ENCODE results near the gene NLE1. TPM values are rescaled to one million over a fixed set of nuclear protein-coding genes. Genes with fewer than 3 reads are reported as not detected.

NLE1 gene
- total RNA-seq, 1 experiment from 2014 or later: 23.3 TPM

DNA sequence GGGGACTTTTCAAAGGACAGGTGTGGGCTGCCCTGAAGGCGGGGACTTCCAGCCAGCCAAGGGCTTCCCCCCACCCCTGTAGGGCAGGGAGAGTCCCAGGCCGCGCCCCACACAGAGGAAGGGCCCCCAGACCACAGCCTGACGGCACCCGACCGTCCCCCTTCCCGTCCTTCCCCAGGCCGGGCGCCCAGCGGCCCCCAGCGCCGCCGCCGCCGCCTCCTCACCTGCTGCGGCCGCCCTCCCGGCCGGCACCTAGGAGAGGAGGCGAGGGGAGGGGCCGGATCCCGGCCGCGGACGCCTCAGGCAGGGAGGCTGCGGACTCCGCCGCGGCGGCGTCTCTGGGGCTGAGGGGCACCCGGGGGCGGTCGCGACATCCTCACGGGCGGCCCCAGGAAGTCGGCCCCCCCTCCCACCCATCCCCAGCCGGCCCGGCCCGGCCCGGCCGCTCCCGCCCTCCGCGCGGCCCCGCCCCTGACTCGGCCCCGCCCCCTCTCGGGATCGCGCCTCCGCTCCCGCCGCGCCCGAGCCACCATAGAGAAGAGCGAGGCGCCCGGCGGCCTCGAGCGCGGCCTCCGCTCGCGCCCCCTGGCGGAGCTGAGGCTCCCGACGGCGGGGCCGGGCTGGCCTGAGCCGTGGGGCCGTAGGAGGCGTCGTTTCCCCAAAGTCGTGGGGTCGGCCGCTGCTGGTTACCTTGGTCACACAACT is 53.1 kb downstream of the NLE1 start:
- no peaks in the 10 kb centered on the region for H3K9me3 ChIP-seq (ENCODE audit: low read depth, low read length, poor library complexity, severe bottlenecking)
- H3K36me3 ChIP-seq (ENCODE audit: insufficient read depth, low read length, poor library complexity, severe bottlenecking): no peaks in the 10 kb centered on the region
- no peaks in the 10 kb centered on the region for H3K27me3 ChIP-seq (replicated peaks; ENCODE audit: insufficient read depth, low read depth, low read length, poor library complexity)
- peak; percentile 77 for DNase-seq (ENCODE audit: low spot score)
- H3K4me3 ChIP-seq (ENCODE audit: low read depth, low read length, poor library complexity, severe bottlenecking): peak overlapping the region; percentile 63
- TF ChIP-seq EZH2 (IDR thresholded peaks at IDR 0.05; ENCODE audit: borderline replicate concordance, low read depth, low read length, poor library complexity, severe bottlenecking): no peak
- peak; percentile 49 for TF ChIP-seq CTCF (conservative IDR thresholded peaks at IDR 0.05; ENCODE audit: low read depth, low read length)
- H3K4me1 ChIP-seq (ENCODE audit: insufficient read depth, low read length, poor library complexity, severe bottlenecking): no peaks in the 10 kb centered on the region
- ChIA-PET CTCF (no interaction called here), POLR2A (ENCODE audit: low non-redundant PET) (no interaction called here)
- peak overlapping the region; percentile 31 for H3K27ac ChIP-seq (ENCODE audit: low read depth, low read length, poor library complexity, severe bottlenecking)
- intact Hi-C loops (cut with micrococcal nuclease; ENCODE audit: unreplicated experiment): no loop called here
- no TSS peak for BruUV-seq (replicated peaks)

GRCh38 chr17:35088356-35088880 is 53.7 kb downstream of the NLE1 start:
- no TSS peak for BruUV-seq (replicated peaks)
- ChIA-PET POLR2A (ENCODE audit: low non-redundant PET) (no interaction called here), CTCF (interaction anchor here (0.6 kb wide), 1 partner anchor 53 kb away, joined by 6 read pairs; no protein-coding TSS in a partner anchor)
- intact Hi-C loops (cut with micrococcal nuclease; ENCODE audit: unreplicated experiment): no loop called here
- Histone ChIP-seq H3K9me3 (ENCODE audit: low read depth, low read length, poor library complexity, severe bottlenecking) (no peaks in the 10 kb centered on the region), H3K36me3 (ENCODE audit: insufficient read depth, low read length, poor library complexity, severe bottlenecking) (no peaks in the 10 kb centered on the region), H3K27me3 (replicated peaks; ENCODE audit: insufficient read depth, low read depth, low read length, poor library complexity) (no peaks in the 10 kb centered on the region), H3K4me1 (ENCODE audit: insufficient read depth, low read length, poor library complexity, severe bottlenecking) (no peaks in the 10 kb centered on the region), H3K4me3 (ENCODE audit: low read depth, low read length, poor library complexity, severe bottlenecking) (peak overlapping the region; percentile 63), H3K27ac (ENCODE audit: low read depth, low read length, poor library complexity, severe bottlenecking) (no peak overlapping the region)
- peak; percentile 4 for DNase-seq (ENCODE audit: low spot score)
- TF ChIP-seq EZH2 (IDR thresholded peaks at IDR 0.05; ENCODE audit: borderline replicate concordance, low read depth, low read length, poor library complexity, severe bottlenecking) (no peak), CTCF (conservative IDR thresholded peaks at IDR 0.05; ENCODE audit: low read depth, low read length) (no peak)

GRCh38 chr17:35087731-35088355 is 54.3 kb downstream of the NLE1 start:
- TF ChIP-seq CTCF (conservative IDR thresholded peaks at IDR 0.05; ENCODE audit: low read depth, low read length) (no peak), EZH2 (IDR thresholded peaks at IDR 0.05; ENCODE audit: borderline replicate concordance, low read depth, low read length, poor library complexity, severe bottlenecking) (no peak)
- Histone ChIP-seq H3K27ac (ENCODE audit: low read depth, low read length, poor library complexity, severe bottlenecking) (no peak overlapping the region), H3K4me1 (ENCODE audit: insufficient read depth, low read length, poor library complexity, severe bottlenecking) (peaks cover 4% of the 10 kb centered on the region), H3K27me3 (replicated peaks; ENCODE audit: insufficient read depth, low read depth, low read length, poor library complexity) (no peaks in the 10 kb centered on the region), H3K9me3 (ENCODE audit: low read depth, low read length, poor library complexity, severe bottlenecking) (no peaks in the 10 kb centered on the region), H3K4me3 (ENCODE audit: low read depth, low read length, poor library complexity, severe bottlenecking) (peak overlapping the region; percentile 63), H3K36me3 (ENCODE audit: insufficient read depth, low read length, poor library complexity, severe bottlenecking) (no peaks in the 10 kb centered on the region)
- ChIA-PET CTCF (interaction anchor here (0.6 kb wide), 1 partner anchor 53 kb away, joined by 6 read pairs; no protein-coding TSS in a partner anchor), POLR2A (ENCODE audit: low non-redundant PET) (no interaction called here)
- no peak for DNase-seq (ENCODE audit: low spot score)
- TSS peak; percentile 23 for BruUV-seq (replicated peaks)
- intact Hi-C loops (cut with micrococcal nuclease; ENCODE audit: unreplicated experiment): no loop called here
